ENCODE measurements around the gene POLR2H. TPM values are rescaled to one million over a fixed set of nuclear protein-coding genes. Genes with fewer than 3 reads are reported as not detected.

The POLR2H gene
- total RNA-seq, 1 donor from 2014 or later = 49.8 TPM

DNA sequence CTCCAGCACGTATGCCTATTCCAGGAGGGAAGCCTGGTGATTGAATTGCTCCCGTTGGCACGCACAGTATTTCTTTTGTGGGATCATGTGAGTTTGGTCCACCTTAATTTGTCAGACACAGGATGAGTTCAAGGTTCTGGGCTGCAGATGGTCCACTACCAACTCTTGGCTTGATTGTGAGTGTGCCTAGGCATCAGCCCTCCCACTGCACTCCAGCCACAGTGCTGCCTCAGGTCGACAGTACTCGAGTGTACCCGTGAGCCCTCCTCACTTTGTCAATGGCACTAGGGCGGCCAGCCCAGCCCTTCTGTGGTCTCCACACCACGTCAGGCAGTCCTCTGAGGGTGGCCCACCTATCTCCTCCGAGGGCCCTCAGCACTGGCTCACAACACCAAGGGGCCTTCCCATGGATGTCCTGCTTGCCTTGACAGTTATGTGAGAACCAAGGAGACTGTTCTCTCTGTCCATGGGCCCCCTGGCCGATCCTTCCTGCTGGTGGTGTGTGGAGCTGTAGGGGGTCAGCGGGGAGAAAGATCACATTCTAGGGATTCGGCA, 48.5 kb downstream of the POLR2H start:
- H3K9me3 Mint-ChIP-seq (ENCODE audit: low read depth) = peaks cover 5% of the 10 kb centered on the region
- peak; percentile 78 for DNase-seq (ENCODE audit: low spot score)
- H3K27me3 Mint-ChIP-seq (ENCODE audit: low read depth) = no peaks in the 10 kb centered on the region
- no peak overlapping the region for H3K27ac Mint-ChIP-seq (ENCODE audit: unreplicated experiment)
- TF ChIP-seq, protein P1, sequence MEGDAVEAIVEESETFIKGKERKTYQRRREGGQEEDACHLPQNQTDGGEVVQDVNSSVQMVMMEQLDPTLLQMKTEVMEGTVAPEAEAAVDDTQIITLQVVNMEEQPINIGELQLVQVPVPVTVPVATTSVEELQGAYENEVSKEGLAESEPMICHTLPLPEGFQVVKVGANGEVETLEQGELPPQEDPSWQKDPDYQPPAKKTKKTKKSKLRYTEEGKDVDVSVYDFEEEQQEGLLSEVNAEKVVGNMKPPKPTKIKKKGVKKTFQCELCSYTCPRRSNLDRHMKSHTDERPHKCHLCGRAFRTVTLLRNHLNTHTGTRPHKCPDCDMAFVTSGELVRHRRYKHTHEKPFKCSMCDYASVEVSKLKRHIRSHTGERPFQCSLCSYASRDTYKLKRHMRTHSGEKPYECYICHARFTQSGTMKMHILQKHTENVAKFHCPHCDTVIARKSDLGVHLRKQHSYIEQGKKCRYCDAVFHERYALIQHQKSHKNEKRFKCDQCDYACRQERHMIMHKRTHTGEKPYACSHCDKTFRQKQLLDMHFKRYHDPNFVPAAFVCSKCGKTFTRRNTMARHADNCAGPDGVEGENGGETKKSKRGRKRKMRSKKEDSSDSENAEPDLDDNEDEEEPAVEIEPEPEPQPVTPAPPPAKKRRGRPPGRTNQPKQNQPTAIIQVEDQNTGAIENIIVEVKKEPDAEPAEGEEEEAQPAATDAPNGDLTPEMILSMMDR (IDR thresholded peaks at IDR 0.05) = no peak
- H3K4me1 Mint-ChIP-seq (ENCODE audit: low read depth) = no peaks in the 10 kb centered on the region
- no peak overlapping the region for H3K4me3 Mint-ChIP-seq (ENCODE audit: unreplicated experiment)
- H3K36me3 Mint-ChIP-seq (ENCODE audit: low read depth) = no peaks in the 10 kb centered on the region

- H3K27ac Mint-ChIP-seq (ENCODE audit: unreplicated experiment) = no peak overlapping the region
- H3K27me3 Mint-ChIP-seq (ENCODE audit: low read depth) = peaks cover 2% of the 10 kb centered on the region
- peaks cover 5% of the 10 kb centered on the region for H3K9me3 Mint-ChIP-seq (ENCODE audit: low read depth)
- DNase-seq (ENCODE audit: low spot score) = peak; percentile 35
- no peaks in the 10 kb centered on the region for H3K36me3 Mint-ChIP-seq (ENCODE audit: low read depth)
- TF ChIP-seq, protein P1 (IDR thresholded peaks at IDR 0.05) = no peak
- no peaks in the 10 kb centered on the region for H3K4me1 Mint-ChIP-seq (ENCODE audit: low read depth)
- H3K4me3 Mint-ChIP-seq (ENCODE audit: unreplicated experiment) = no peak overlapping the region
Observed at GRCh38 chr3:184414418-184415202, 53.1 kb downstream of the POLR2H start.

- Mint-ChIP-seq H3K27me3 (ENCODE audit: low read depth) (peaks cover 2% of the 10 kb centered on the region), H3K36me3 (ENCODE audit: low read depth) (no peaks in the 10 kb centered on the region), H3K4me3 (ENCODE audit: unreplicated experiment) (no peak overlapping the region), H3K27ac (ENCODE audit: unreplicated experiment) (no peak overlapping the region), H3K9me3 (ENCODE audit: low read depth) (peaks cover 5% of the 10 kb centered on the region), H3K4me1 (ENCODE audit: low read depth) (no peaks in the 10 kb centered on the region)
- no peak for DNase-seq (ENCODE audit: low spot score)
- TF ChIP-seq, protein P1 (IDR thresholded peaks at IDR 0.05) = no peak
Observed at GRCh38 chr3:184415203-184415490, 53.6 kb downstream of the POLR2H start.

DNA sequence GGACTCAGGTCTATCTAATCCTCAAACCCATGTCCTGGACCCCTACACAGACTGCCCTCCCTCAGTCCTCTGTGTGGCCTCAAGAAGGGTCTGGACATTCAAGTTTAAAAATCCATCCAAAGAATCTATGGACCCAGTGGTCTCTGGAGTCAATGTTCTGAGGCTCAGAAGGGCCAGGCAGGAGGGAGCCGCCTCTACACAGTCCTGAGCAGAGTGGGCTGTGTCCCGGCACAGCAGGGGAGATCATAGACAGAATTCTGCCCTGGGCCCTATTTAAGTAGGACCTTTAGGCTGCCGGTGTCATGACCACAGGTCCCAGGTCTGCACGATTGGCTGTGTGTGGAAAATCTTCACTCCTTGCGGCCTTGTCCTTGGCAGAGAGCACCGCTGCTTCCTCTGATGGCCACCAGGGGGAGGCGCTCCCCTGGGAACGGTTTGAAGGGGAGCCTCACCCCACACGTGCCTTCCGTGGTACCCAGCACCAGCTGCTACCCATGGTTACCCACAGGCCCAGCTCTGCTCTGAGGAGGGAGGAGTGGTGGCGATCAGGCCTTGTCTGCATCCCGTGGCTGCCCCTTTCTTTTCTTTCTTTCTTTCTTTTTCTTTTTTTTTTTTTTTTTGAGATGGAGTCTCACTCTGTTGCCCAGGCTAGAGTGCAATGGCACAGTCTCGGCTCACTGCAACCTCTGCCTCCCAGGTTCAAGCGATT, 56.3 kb downstream of the POLR2H start:
- Mint-ChIP-seq H3K27ac (ENCODE audit: unreplicated experiment) (no peak overlapping the region), H3K27me3 (ENCODE audit: low read depth) (peaks cover 3% of the 10 kb centered on the region), H3K9me3 (ENCODE audit: low read depth) (peaks cover 2% of the 10 kb centered on the region), H3K4me3 (ENCODE audit: unreplicated experiment) (no peak overlapping the region), H3K4me1 (ENCODE audit: low read depth) (no peaks in the 10 kb centered on the region), H3K36me3 (ENCODE audit: low read depth) (peaks cover 1% of the 10 kb centered on the region)
- peak; percentile 47 for DNase-seq (ENCODE audit: low spot score)
- TF ChIP-seq, protein P1 (IDR thresholded peaks at IDR 0.05) = peak; percentile 86

Other genes starting within 250 kb of the POLR2H start
- 24.0 to 31.8 TPM (median 26.1 TPM) in 3 replicates for gene EIF2B5, start 226.4 kb upstream of the POLR2H start, total RNA-seq
- gene DVL3, start 206.3 kb upstream of the POLR2H start, total RNA-seq = 88.1 to 113 TPM (median 102 TPM) in 3 replicates
- 455 to 492 TPM (median 488 TPM) in 3 replicates for gene AP2M1, start 186.9 kb upstream of the POLR2H start, total RNA-seq
- 52.8 to 68.9 TPM (median 53.8 TPM) in 3 replicates for gene ABCF3, start 175.5 kb upstream of the POLR2H start, total RNA-seq
- 0.25 TPM in 1 of 3 replicates, not detected in the others for gene VWA5B2, start 132.1 kb upstream of the POLR2H start, total RNA-seq
- 33.3 to 43.7 TPM (median 36.8 TPM) in 3 replicates for gene ALG3, start 112.7 kb upstream of the POLR2H start, total RNA-seq
- 4.3 to 5.0 TPM (median 4.4 TPM) in 3 replicates for gene EEF1AKMT4, start 112.0 kb upstream of the POLR2H start, total RNA-seq
- 3.2 to 5.3 TPM (median 3.9 TPM) in 3 replicates for gene CAMK2N2, start 100.2 kb upstream of the POLR2H start, total RNA-seq
- gene ECE2, start 85.7 kb upstream of the POLR2H start, total RNA-seq = not detected in 3 replicates
- 237 to 288 TPM (median 238 TPM) in 3 replicates for gene PSMD2, start 62.5 kb upstream of the POLR2H start, total RNA-seq
- gene EIF4G1, start 47.1 kb upstream of the POLR2H start, total RNA-seq = 388 to 532 TPM (median 403 TPM) in 3 replicates
- 13.4 to 15.3 TPM (median 13.4 TPM) in 3 replicates for gene FAM131A, start 24.1 kb upstream of the POLR2H start, total RNA-seq
- 3.1 to 6.5 TPM (median 3.1 TPM) in 3 replicates for gene CLCN2, start 105 bp upstream of the POLR2H start, total RNA-seq
- gene THPO, start 16.5 kb downstream of the POLR2H start, total RNA-seq = not detected in 3 replicates
- gene CHRD, start 18.3 kb downstream of the POLR2H start, total RNA-seq = 1.4 to 4.7 TPM (median 1.5 TPM) in 3 replicates
- gene EPHB3, start 200.1 kb downstream of the POLR2H start, total RNA-seq = 7.2 to 11.6 TPM (median 7.5 TPM) in 3 replicates

Data from chondrocyte (in vitro differentiated cells).